ENCODE data around the gene ENTREP3.

DNA sequence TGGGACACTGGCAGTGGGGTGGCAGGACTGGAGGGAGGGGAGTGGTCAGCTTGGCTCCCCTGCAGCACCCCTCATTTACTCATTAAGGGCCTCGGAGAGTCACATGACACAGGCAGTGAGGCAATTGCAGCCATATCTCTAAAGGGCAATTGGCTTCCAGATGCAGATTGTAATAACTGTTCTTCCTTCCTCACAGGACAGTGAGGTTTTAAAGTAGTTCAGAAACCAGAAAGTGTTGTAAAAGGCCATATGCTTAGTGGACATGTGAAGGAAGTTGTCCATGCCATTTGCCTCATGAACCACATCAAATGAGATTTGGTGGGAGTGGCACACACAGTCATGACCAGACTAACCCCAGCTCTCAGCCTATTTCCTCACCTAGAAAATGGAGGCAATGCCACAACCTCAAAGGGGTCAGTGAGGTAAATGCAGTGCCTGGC, 35.7 kb downstream of the ENTREP3 start:
- TF ChIP-seq, protein P1, sequence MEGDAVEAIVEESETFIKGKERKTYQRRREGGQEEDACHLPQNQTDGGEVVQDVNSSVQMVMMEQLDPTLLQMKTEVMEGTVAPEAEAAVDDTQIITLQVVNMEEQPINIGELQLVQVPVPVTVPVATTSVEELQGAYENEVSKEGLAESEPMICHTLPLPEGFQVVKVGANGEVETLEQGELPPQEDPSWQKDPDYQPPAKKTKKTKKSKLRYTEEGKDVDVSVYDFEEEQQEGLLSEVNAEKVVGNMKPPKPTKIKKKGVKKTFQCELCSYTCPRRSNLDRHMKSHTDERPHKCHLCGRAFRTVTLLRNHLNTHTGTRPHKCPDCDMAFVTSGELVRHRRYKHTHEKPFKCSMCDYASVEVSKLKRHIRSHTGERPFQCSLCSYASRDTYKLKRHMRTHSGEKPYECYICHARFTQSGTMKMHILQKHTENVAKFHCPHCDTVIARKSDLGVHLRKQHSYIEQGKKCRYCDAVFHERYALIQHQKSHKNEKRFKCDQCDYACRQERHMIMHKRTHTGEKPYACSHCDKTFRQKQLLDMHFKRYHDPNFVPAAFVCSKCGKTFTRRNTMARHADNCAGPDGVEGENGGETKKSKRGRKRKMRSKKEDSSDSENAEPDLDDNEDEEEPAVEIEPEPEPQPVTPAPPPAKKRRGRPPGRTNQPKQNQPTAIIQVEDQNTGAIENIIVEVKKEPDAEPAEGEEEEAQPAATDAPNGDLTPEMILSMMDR (IDR thresholded peaks at IDR 0.05; ENCODE audit: insufficient read depth, low read depth, low read length), result no peak
- no peak for TF ChIP-seq EZH2 (IDR thresholded peaks at IDR 0.05; ENCODE audit: insufficient read depth, low read length)

All from astrocyte (in vitro differentiated cells and primary cell).